ENCODE data around the gene STMP1. TPM values are rescaled to one million over a fixed set of nuclear protein-coding genes. Genes with fewer than 3 reads are reported as not detected.
"Not testable (repeated sequence)": the region's sequence is repeated elsewhere in the genome, so short reads cannot be mapped to it uniquely, and the experiment has no call there.

The STMP1 gene
- total and polyA plus RNA-seq, 2 of the 8 experiments (the other 6 are each of a cell fraction or from before 2014, with no cell fraction given) = 22.7 to 36.7 TPM

DNA sequence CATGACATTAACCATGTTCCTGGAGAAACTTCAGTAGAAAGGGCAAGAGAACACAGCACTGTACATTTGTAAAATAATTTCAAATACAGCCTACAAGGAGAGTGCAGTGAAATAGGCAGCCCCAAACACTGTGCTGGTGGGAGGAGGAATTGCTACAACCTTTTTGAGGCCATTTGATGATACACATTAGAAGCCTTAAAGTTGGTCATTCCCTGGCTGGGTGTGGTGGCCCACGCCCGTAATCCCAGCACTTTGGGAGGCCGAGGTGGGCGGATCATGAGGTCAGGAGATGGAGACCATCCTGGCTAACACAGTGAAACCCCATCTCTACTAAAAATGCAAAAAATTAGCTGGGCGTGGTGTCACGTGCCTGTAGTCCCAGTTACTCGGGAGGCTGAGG is 30.3 kb downstream of the STMP1 start:
- H2BK20ac ChIP-seq (ENCODE audit: low read length); POLR2A ChIA-PET (ENCODE audit: partially characterized antibody); H4K20me1 ChIP-seq (replicated peaks in 1 of 2; ENCODE audit: control insufficient read depth in 1 of 2, insufficient read depth in 2 of 2, low read length in 2 of 2); H4K91ac ChIP-seq (replicated peaks; ENCODE audit: insufficient read length, low read length); H2BK5ac ChIP-seq (ENCODE audit: low read depth, low read length); FAIRE-seq; H3K27me3 ChIP-seq (replicated peaks in 1 of 4; ENCODE audit: control insufficient read depth in 3 of 4, extremely low read depth in 1 of 4, insufficient read depth in 3 of 4, low read length in 3 of 4); H2BK120ac ChIP-seq (replicated peaks; ENCODE audit: low read depth, low read length); H3K4me1 ChIP-seq (replicated peaks in 1 of 4; ENCODE audit: control insufficient read depth in 3 of 4, insufficient read depth in 4 of 4, low read length in 3 of 4); H2BK12ac ChIP-seq (ENCODE audit: low read depth, low read length); H3K23me2 ChIP-seq (ENCODE audit: low read depth, low read length); H2AK5ac ChIP-seq (ENCODE audit: low read depth, low read length); H2AFZ ChIP-seq (ENCODE audit: low read length); H3K4ac ChIP-seq (replicated peaks; ENCODE audit: insufficient read length, low read depth, low read length); H3K14ac ChIP-seq (ENCODE audit: insufficient read length); H3K4me3 ChIP-seq (ENCODE audit: extremely low read depth in 1 of 4, insufficient read depth in 2 of 4, low read depth in 3 of 4, low read length in 4 of 4); H3K27ac ChIP-seq (ENCODE audit: low read depth, low read length); H3K9me3 ChIP-seq (ENCODE audit: insufficient read depth in 2 of 2, low read depth in 1 of 2, low read length in 1 of 2); H3K23ac ChIP-seq (ENCODE audit: insufficient read length); H3K18ac ChIP-seq (ENCODE audit: extremely low read depth, low read length); H4K5ac ChIP-seq (ENCODE audit: insufficient read length, low read depth, low read length); DNase-seq (ENCODE audit: low read depth in 1 of 2, low spot score in 2 of 2); H3K79me2 ChIP-seq (ENCODE audit: control insufficient read depth in 1 of 2, insufficient read depth in 2 of 2, low read length in 2 of 2); H3K4me2 ChIP-seq (ENCODE audit: insufficient read depth in 1 of 2, low read depth in 2 of 2, low read length in 2 of 2); H2BK15ac ChIP-seq (ENCODE audit: low read length); H3K56ac ChIP-seq (replicated peaks; ENCODE audit: insufficient read length, low read depth, low read length); H3K9ac ChIP-seq (replicated peaks in 1 of 4; ENCODE audit: extremely low read depth in 1 of 4, low read depth in 3 of 4, low read length in 3 of 4); H4K8ac ChIP-seq (ENCODE audit: extremely low read depth, insufficient read depth, low read length); H3K79me1 ChIP-seq (ENCODE audit: low read depth, low read length): not testable (repeated sequence)
- CTCF ChIA-PET (ENCODE audit: partially characterized antibody) = interaction anchor here (1.2 to 3.7 kb wide), 6 partner anchors 8 to 81 kb away, joined by 3 to 26 read pairs (median 8); no protein-coding TSS in a partner anchor
- 95% methylated on average over 6 of the region's 7 CpGs; no CpG with 5 or more reads in 1 of the 2 experiments for WGBS, 2 experiments (ENCODE audit: extremely low coverage in 1 of 2, insufficient coverage in 1 of 2, insufficient read length in 1 of 2, insufficient replicate concordance in 2 of 2, low coverage in 1 of 2, low lambda C conversion rate in 2 of 2, missing lambda C conversion rate in 1 of 2)
- peaks cover 0 to 15% (median 4%) of the 10 kb centered on the region in 4 experiments; a peak in 3 of 8 replicates for H3K36me3 ChIP-seq (ENCODE audit: control insufficient read depth in 2 of 4, insufficient read depth in 4 of 4, low read length in 3 of 4)

Data from H1 (cell line).